HCT116 (cell line): ENCODE measurements around the gene S100A2. TPM values are rescaled to one million over a fixed set of nuclear protein-coding genes. Genes with fewer than 3 reads are reported as not detected.
A peak's percentile ranks its signal among the peaks of the same experiment; 100 is the strongest.

Source experiments
- ATAC-seq: fragments of 200-7000 bp; cut with Tn5 transposase; 2 replicates; pipeline ENCODE4 v1.9.1; 2020; ENCODE audit warnings: mild to moderate bottlenecking, moderate library complexity
- BruUV-seq: library from RNA; stranded (reverse); fragments of 400-500 nt; replicated peaks from 2 replicates; lab custom pipeline; 2021; lab: Mats Ljungman, UMichigan
- CTCF ChIA-PET: fragments of 300-600 bp; sonication (Branson Sonifier 250); formaldehyde crosslinking; loops from one replicate; lab custom pipeline; 2021; ENCODE audit warnings: antibody characterized with exemption; lab: Charles Lee
- POLR2A ChIA-PET: fragments of 300-600, 350-600 bp; sonication (Branson Sonifier 250); formaldehyde crosslinking; loops from one replicate; lab custom pipeline; 2021; ENCODE audit warnings: antibody characterized with exemption; lab: Charles Lee
- RAD21 ChIA-PET, 2 experiments: fragments of 300-600 bp; sonication (Branson Sonifier 250); formaldehyde crosslinking; loops; one replicate each; lab custom pipeline; 2023; ENCODE audit warnings: low total read pairs in 2 of 2; ENCODE audit not compliant: uncharacterized antibody in 2 of 2, unreplicated experiment in 2 of 2, low non-redundant PET in 1 of 2; lab: Charles Lee
- DNase-seq: peaks from one replicate; pipeline ENCODE4 v3.0.0-alpha.2; 2010; ENCODE audit warnings: low read depth, low spot score
- H2AFZ ChIP-seq: fragments of 200-600 bp; shearing (Covaris generic), sonication (generic); 2 replicates; pipeline ENCODE4 v1.6.1; 2017; ENCODE audit warnings: low read depth, mixed run types, mixed read lengths, antibody characterized with exemption, low read length; ENCODE audit not compliant: poor library complexity, severe bottlenecking
- H3K27ac ChIP-seq: 2 replicates; pipeline ENCODE4 v1.5.1; 2012; ENCODE audit warnings: low read depth, low read length
- H3K27me3 ChIP-seq: fragments of 200-600 bp; sonication (generic); 2 replicates; pipeline ENCODE4 v1.6.1; 2016; ENCODE audit warnings: mixed run types, low read length, mixed read lengths; ENCODE audit not compliant: insufficient read depth
- H3K36me3 ChIP-seq, 2 experiments: fragments of 200-500 bp in 1 of 2; fragments of 200-600 bp in 1 of 2; sonication (Bioruptor generic) in 1 of 2; sonication (generic) in 1 of 2; 2 replicates each; pipeline versions ENCODE4 v1.5.1 to v1.6.1; 2014 to 2016; ENCODE audit warnings: low read length in 2 of 2, inconsistent platforms in 1 of 2, mixed read lengths in 1 of 2, mixed run types in 1 of 2; ENCODE audit not compliant: insufficient read depth in 2 of 2, control insufficient read depth in 1 of 2
- H3K4me1 ChIP-seq, 2 experiments: fragments of 200-600 bp in 1 of 2; sonication (generic) in 1 of 2; 2 replicates each; pipeline versions ENCODE4 v1.5.1 to v1.6.1; 2012 to 2017; ENCODE audit warnings: low read length in 2 of 2, inconsistent platforms in 1 of 2, mild to moderate bottlenecking in 1 of 2, mixed read lengths in 1 of 2, mixed run types in 1 of 2, moderate library complexity in 1 of 2; ENCODE audit not compliant: insufficient read depth in 2 of 2, control insufficient read depth in 1 of 2
- H3K4me2 ChIP-seq: fragments of 200-600 bp; sonication (generic); 2 replicates; pipeline ENCODE4 v1.6.1; 2017; ENCODE audit warnings: mixed run types, low read length, mixed read lengths
- H3K4me3 ChIP-seq, 2 experiments: fragments of 200-600 bp in 1 of 2; sonication (generic) in 1 of 2; replicated peaks in 1 of 2; 2 replicates each; pipeline ENCODE4 v1.5.1; 2011 to 2016; ENCODE audit warnings: low read length in 2 of 2, control low read depth in 1 of 2, low read depth in 1 of 2, mild to moderate bottlenecking in 1 of 2, mixed read lengths in 1 of 2, mixed run types in 1 of 2
- H3K79me2 ChIP-seq: fragments of 200-600 bp; sonication (generic); 2 replicates; pipeline ENCODE4 v1.6.1; 2017; ENCODE audit warnings: mild to moderate bottlenecking, mixed run types, low read length, moderate library complexity, mixed read lengths; ENCODE audit not compliant: insufficient read depth
- H3K9ac ChIP-seq: fragments of 200-600 bp; sonication (generic); 2 replicates; pipeline ENCODE4 v1.6.1; 2016; ENCODE audit warnings: low read length, mixed read lengths
- H3K9me2 ChIP-seq: fragments of 200-600 bp; sonication (generic), shearing (Covaris generic); 2 replicates; pipeline ENCODE4 v1.6.1; 2017; ENCODE audit warnings: mixed run types, mild to moderate bottlenecking, moderate library complexity; ENCODE audit not compliant: insufficient read depth
- H3K9me3 ChIP-seq, 2 experiments: fragments of 200-500 bp in 1 of 2; fragments of 200-600 bp in 1 of 2; sonication (Bioruptor generic) in 1 of 2; sonication (generic) in 1 of 2; 2 replicates each; pipeline ENCODE4 v1.6.1; 2014 to 2017; ENCODE audit warnings: low read length in 2 of 2, mixed read lengths in 2 of 2, inconsistent platforms in 1 of 2, low read depth in 1 of 2, mild to moderate bottlenecking in 1 of 2, mixed run types in 1 of 2, moderate library complexity in 1 of 2; ENCODE audit not compliant: control insufficient read depth in 1 of 2, insufficient read depth in 1 of 2
- H4K20me1 ChIP-seq: fragments of 200-600 bp; sonication (generic), shearing (Covaris generic); 2 replicates; pipeline ENCODE4 v1.6.1; 2017; ENCODE audit warnings: mixed run types, mild to moderate bottlenecking, moderate library complexity; ENCODE audit not compliant: insufficient read depth
- ATF3 ChIP-seq: IDR thresholded peaks from 2 replicates; pipeline ENCODE4 v1.6.1; 2012
- CEBPB ChIP-seq: IDR thresholded peaks from 2 replicates; pipeline ENCODE4 v1.6.1; 2012; ENCODE audit warnings: low read depth
- CTCF ChIP-seq, 3 experiments: fragments of 200-600 bp in 1 of 3; sonication (generic) in 1 of 3; IDR thresholded peaks in 2 of 3; conservative IDR thresholded peaks in 1 of 3; 2 replicates each; pipeline ENCODE4 v1.5.1; 2012 to 2017; ENCODE audit warnings: low read depth in 2 of 3, low read length in 2 of 3, antibody characterized with exemption in 1 of 3, borderline replicate concordance in 1 of 3, control low read depth in 1 of 3, mild to moderate bottlenecking in 1 of 3, mixed read lengths in 1 of 3, mixed run types in 1 of 3, moderate library complexity in 1 of 3; ENCODE audit not compliant: insufficient read depth in 1 of 3
- EGR1 ChIP-seq: IDR thresholded peaks from 2 replicates; pipeline ENCODE4 v1.6.1; 2012; ENCODE audit warnings: low read depth
- EZH2 ChIP-seq: fragments of 200-600 bp; sonication (generic); IDR thresholded peaks from 2 replicates; pipeline ENCODE4 v1.6.1; 2017; ENCODE audit warnings: antibody characterized with exemption, mixed run types
- EZH2phosphoT487 ChIP-seq: fragments of 200-600 bp; IDR thresholded peaks from 2 replicates; pipeline ENCODE4 v1.6.1; 2018; ENCODE audit warnings: antibody characterized with exemption, borderline replicate concordance
- MAX ChIP-seq: IDR thresholded peaks from 2 replicates; pipeline ENCODE4 v1.6.1; 2012
- POLR2AphosphoS5 ChIP-seq: IDR thresholded peaks from 2 replicates; pipeline ENCODE4 v1.6.1; 2011; ENCODE audit warnings: mild to moderate bottlenecking, low read depth, low read length, moderate library complexity
- TCF7L2 ChIP-seq: IDR thresholded peaks from 2 replicates; pipeline ENCODE4 v1.7.0; 2011; ENCODE audit warnings: borderline replicate concordance, inconsistent platforms; ENCODE audit not compliant: insufficient read depth, insufficient read length; ENCODE audit errors: extremely low read depth
- YY1 ChIP-seq: IDR thresholded peaks from 2 replicates; pipeline ENCODE4 v1.6.1; 2011; ENCODE audit warnings: low read length, low read depth, moderate library complexity, mild to moderate bottlenecking; ENCODE audit not compliant: insufficient replicate concordance; ENCODE audit errors: extremely low read depth
- ZFX ChIP-seq: fragments of 450-650 bp; IDR thresholded peaks from 2 replicates; pipeline ENCODE4 v1.6.1; 2017
- intact Hi-C: fragments of 100-400 bp; cut with micrococcal nuclease; formaldehyde crosslinking; loops from 2 replicates; pipeline ENCODE4 v1.10.0; 2022
- total RNA-seq: library from RNA; stranded (reverse); gene quantifications from one replicate; pipeline ENCODE4 v1.2.1, GENCODE V29; 2021; ENCODE audit not compliant: unreplicated experiment

S100A2 gene
- total RNA-seq, 1 experiment from 2014 or later: 24.8 TPM

- RAD21 ChIA-PET: interaction anchor here (0.7 to 1.9 kb wide), 9 partner anchors 37 to 63 kb away, joined by 3 to 8 read pairs (median 5); partner anchors contain the start of genes CHTOP (in 2 of the 2), S100A13 (in 2 of the 2), S100A14 (in 1 of the 2) and S100A16 (in 1 of the 2)
- H3K4me1 ChIP-seq: peaks cover 40 to 53% of the 10 kb centered on the region in 2 experiments
- H3K79me2 ChIP-seq: no peaks in the 10 kb centered on the region
- BruUV-seq: no TSS peak
- intact Hi-C loops: loop anchor here (1.0 to 2.0 kb wide), 5 partner anchors 45 to 415 kb away; partner anchors contain the start of genes RAB13, S100A13 and S100A14
- CTCF ChIA-PET: interaction anchor here (0.7 to 3.6 kb wide), 25 partner anchors 8 to 334 kb away, joined by 3 to 33 read pairs (median 5); partner anchors contain the start of genes CHTOP, S100A1, S100A13 and S100A14
- no peaks in the 10 kb centered on the region for H3K9me3 ChIP-seq
- no peaks in the 10 kb centered on the region for H4K20me1 ChIP-seq
- DNase-seq: no peak
- H2AFZ ChIP-seq: no peak overlapping the region
- peak overlapping the region; percentile 57 for H3K27ac ChIP-seq
- no peaks in the 10 kb centered on the region for H3K36me3 ChIP-seq
- POLR2A ChIA-PET: interaction anchor here (1.4 to 4.2 kb wide), 8 partner anchors 27 to 418 kb away, joined by 4 to 38 read pairs (median 10); partner anchors contain the start of genes CHTOP, ILF2, RPS27 and S100A13
- no peak overlapping the region for H3K9ac ChIP-seq
- no peak for ATAC-seq
- TF ChIP-seq CEBPB (no peak), EZH2 (no peak), YY1 (no peak), TCF7L2 (no peak), EGR1 (no peak), ZFX (no peak), POLR2AphosphoS5 (no peak), ATF3 (no peak), CTCF (IDR thresholded peaks at IDR 0.05 in 2 of 3, conservative IDR thresholded peaks at IDR 0.05 in 1 of 3; ENCODE audit: borderline replicate concordance in 1 of 3, insufficient read depth in 1 of 3, low read depth in 2 of 3, low read length in 2 of 3) (no peak), EZH2phosphoT487 (no peak), MAX (no peak)
- H3K9me2 ChIP-seq: no peaks in the 10 kb centered on the region
- no peaks in the 10 kb centered on the region for H3K27me3 ChIP-seq
- H3K4me3 ChIP-seq: no peak overlapping the region
- H3K4me2 ChIP-seq: peak overlapping the region; percentile 62; the same call in 1 of the 2 replicates
These were observed 6.1 kb upstream of the S100A2 start for GRCh38 chr1:153571706-153572105.
